Mesendoderm (in vitro differentiated cells): ENCODE results near the gene RBM44.
"Not testable (repeated sequence)": the region's sequence is repeated elsewhere in the genome, so short reads cannot be mapped to it uniquely, and the experiment has no call there.

Experiments
- DNase-seq: peaks from one replicate; pipeline ENCODE4 v3.0.0; 2013
- H2AK5ac ChIP-seq: 2 replicates; pipeline ENCODE4 v1.6.1; 2013; ENCODE audit warnings: low read length, inconsistent platforms
- H2BK120ac ChIP-seq: 2 replicates; pipeline ENCODE4 v1.6.1; 2013; ENCODE audit warnings: low read depth, mild to moderate bottlenecking, low read length, moderate library complexity, mixed read lengths
- H2BK15ac ChIP-seq: replicated peaks from 2 replicates; pipeline ENCODE4 v1.6.1; 2013; ENCODE audit warnings: low read depth, mild to moderate bottlenecking, moderate library complexity
- H2BK5ac ChIP-seq: 2 replicates; pipeline ENCODE4 v1.6.1; 2013; ENCODE audit warnings: low read length, inconsistent platforms
- H3K18ac ChIP-seq: 2 replicates; pipeline ENCODE4 v1.6.1; 2013; ENCODE audit warnings: mild to moderate bottlenecking, low read length, mixed read lengths
- H3K23ac ChIP-seq: one replicate; pipeline ENCODE4 v1.6.1; 2013; ENCODE audit warnings: low read length
- H3K27ac ChIP-seq: 2 replicates; pipeline ENCODE4 v1.5.1; 2013; ENCODE audit warnings: low read depth, mild to moderate bottlenecking, inconsistent platforms, low read length, moderate library complexity
- H3K27me3 ChIP-seq: 2 replicates; pipeline ENCODE4 v1.6.1; 2013; ENCODE audit warnings: low read length, control low read depth, mild to moderate bottlenecking, inconsistent platforms; ENCODE audit not compliant: insufficient read depth, poor library complexity
- H3K36me3 ChIP-seq: 2 replicates; pipeline ENCODE4 v1.6.1; 2013; ENCODE audit warnings: low read length, inconsistent platforms; ENCODE audit not compliant: control insufficient read depth, insufficient read depth
- H3K4ac ChIP-seq: one replicate; pipeline ENCODE4 v1.6.1; 2013; ENCODE audit warnings: low read depth, mild to moderate bottlenecking, low read length, moderate library complexity
- H3K4me1 ChIP-seq: 2 replicates; pipeline ENCODE4 v1.6.1; 2013; ENCODE audit warnings: low read depth, low read length, inconsistent platforms; ENCODE audit not compliant: control insufficient read depth
- H3K4me2 ChIP-seq: 2 replicates; pipeline ENCODE4 v1.6.1; 2013; ENCODE audit warnings: low read length
- H3K4me3 ChIP-seq: 2 replicates; pipeline ENCODE4 v1.5.1; 2013; ENCODE audit warnings: mild to moderate bottlenecking, low read length
- H3K56ac ChIP-seq: one replicate; pipeline ENCODE4 v1.6.1; 2013; ENCODE audit warnings: low read length
- H3K79me1 ChIP-seq: 2 replicates; pipeline ENCODE4 v1.6.1; 2013; ENCODE audit warnings: low read length, inconsistent platforms
- H3K79me2 ChIP-seq: 2 replicates; pipeline ENCODE4 v1.6.1; 2013; ENCODE audit warnings: mild to moderate bottlenecking, low read length; ENCODE audit not compliant: control insufficient read depth, insufficient read depth
- H3K9ac ChIP-seq: 2 replicates; pipeline ENCODE4 v1.6.1; 2013; ENCODE audit warnings: low read length, inconsistent platforms
- H4K5ac ChIP-seq: one replicate; pipeline ENCODE4 v1.6.1; 2013; ENCODE audit warnings: low read length
- H4K8ac ChIP-seq: one replicate; pipeline ENCODE4 v1.6.1; 2013; ENCODE audit warnings: low read depth, mild to moderate bottlenecking, control low read depth, low read length, moderate library complexity
- WGBS: extraction: QIAGEN DNeasy Blood & Tissue Kit; methylation state at CpG from one replicate; pipeline ENCODE4 v1.1.7; 2013; ENCODE audit warnings: low lambda C conversion rate, missing lambda C conversion rate; ENCODE audit not compliant: insufficient coverage; ENCODE audit errors: extremely low coverage; 5-methylcytosine and 5-hydroxymethylcytosine counted together

Gene RBM44

DNA sequence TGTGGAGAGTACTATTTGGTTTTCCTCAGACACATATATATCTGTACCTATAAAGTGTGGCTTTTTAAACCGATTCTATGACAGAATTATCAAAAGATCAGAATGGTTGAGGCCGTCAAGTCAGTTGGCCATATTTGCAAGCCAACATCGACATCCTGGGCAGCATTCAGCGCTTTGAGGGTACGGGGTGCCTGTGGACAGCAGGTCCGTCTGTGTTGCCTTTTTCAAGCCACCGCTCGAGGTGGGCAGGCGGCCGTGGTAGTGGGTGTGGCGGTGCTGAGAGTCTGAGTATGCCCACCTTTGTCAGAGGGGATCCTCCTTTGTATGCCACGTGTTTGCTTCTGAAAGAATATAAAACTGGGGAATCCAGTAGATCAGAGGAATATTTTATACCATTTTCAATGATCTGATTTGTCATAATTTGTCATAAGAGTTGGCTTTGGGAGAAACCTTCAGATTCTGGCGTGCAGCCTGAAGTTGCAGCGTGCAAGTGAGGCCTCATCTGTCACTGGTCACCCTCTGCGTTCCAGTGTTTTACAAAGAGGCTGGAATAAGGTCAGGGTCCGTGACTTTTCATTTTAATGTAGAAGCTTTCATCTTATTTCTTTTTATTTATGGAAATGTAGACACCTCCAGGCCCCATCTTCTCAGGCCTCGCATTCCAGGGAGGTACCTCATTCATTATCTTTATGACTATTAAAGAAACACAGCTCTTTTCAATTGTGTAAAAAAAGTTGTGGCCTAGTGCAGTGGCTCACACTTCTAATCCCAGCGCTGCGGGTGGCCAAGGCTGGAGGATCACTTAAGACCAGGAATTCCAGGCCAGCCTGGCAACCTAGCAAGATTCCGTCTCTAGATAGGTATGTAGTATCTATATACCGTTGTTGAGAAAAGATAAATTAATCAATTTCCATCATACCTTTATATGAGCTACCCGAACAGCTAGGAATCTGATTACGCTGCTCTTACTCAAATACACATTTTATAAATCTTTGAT, 37.8 kb upstream of the RBM44 start:
- Histone ChIP-seq H3K9ac (no peak overlapping the region), H3K4me2 (no peak overlapping the region), H4K5ac (no peak overlapping the region), H3K4ac (no peak overlapping the region), H3K4me1 (no peaks in the 10 kb centered on the region), H3K23ac (no peak overlapping the region), H3K4me3 (no peak overlapping the region), H2BK5ac (no peak overlapping the region), H2AK5ac (no peak overlapping the region), H3K79me2 (no peaks in the 10 kb centered on the region), H2BK120ac (no peak overlapping the region), H3K56ac (no peak overlapping the region), H3K27me3 (no peaks in the 10 kb centered on the region), H3K27ac (no peak overlapping the region), H4K8ac (no peak overlapping the region), H3K18ac (no peak overlapping the region), H3K79me1 (no peaks in the 10 kb centered on the region), H3K36me3 (peaks cover 3% of the 10 kb centered on the region), H2BK15ac (no peak overlapping the region)
- no peak for DNase-seq
- no CpG with 5 or more reads among the region's 23 CpGs for WGBS

DNA sequence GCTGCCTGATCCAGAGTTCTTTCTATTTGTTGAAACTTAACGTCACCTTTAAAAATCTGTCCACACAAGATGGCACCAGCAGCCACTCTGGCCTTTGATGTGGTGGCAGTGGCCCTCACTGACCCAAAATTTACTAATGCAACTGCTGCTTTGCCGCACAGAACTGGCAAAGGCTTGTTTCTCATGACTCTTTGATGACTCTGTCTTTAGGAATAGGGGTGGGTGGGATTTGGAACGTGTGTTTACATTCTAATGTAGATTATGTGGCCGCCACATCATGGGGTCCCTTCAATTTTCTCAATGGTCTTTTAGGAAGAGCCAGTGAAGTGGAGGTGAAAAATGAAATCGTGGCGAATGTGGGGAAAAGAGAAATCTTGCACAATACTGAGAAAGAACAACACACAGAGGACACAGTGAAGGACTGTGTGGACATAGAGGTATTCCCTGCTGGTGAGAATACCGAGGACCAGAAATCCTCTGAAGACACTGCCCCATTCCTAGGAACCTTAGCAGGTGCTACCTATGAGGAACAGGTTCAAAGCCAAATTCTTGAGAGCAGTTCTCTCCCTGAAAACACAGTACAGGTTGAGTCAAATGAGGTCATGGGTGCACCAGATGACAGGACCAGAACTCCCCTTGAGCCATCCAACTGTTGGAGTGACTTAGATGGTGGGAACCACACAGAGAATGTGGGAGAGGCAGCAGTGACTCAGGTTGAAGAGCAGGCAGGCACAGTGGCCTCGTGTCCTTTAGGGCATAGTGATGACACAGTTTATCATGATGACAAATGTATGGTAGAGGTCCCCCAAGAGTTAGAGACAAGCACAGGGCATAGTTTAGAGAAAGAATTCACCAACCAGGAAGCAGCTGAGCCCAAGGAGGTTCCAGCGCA, 36.0 kb upstream of the RBM44 start:
- H3K18ac ChIP-seq, H3K9ac ChIP-seq, H3K4me1 ChIP-seq, H3K36me3 ChIP-seq, H3K4me3 ChIP-seq, DNase-seq, H2BK120ac ChIP-seq, H2BK5ac ChIP-seq, H3K56ac ChIP-seq, H3K23ac ChIP-seq, H3K27me3 ChIP-seq, H2BK15ac ChIP-seq, H4K5ac ChIP-seq, H3K79me1 ChIP-seq, H3K4me2 ChIP-seq, H3K4ac ChIP-seq, H3K27ac ChIP-seq, H4K8ac ChIP-seq, H2AK5ac ChIP-seq, H3K79me2 ChIP-seq: not testable (repeated sequence)
- WGBS = no CpG with 5 or more reads among the region's 9 CpGs

DNA sequence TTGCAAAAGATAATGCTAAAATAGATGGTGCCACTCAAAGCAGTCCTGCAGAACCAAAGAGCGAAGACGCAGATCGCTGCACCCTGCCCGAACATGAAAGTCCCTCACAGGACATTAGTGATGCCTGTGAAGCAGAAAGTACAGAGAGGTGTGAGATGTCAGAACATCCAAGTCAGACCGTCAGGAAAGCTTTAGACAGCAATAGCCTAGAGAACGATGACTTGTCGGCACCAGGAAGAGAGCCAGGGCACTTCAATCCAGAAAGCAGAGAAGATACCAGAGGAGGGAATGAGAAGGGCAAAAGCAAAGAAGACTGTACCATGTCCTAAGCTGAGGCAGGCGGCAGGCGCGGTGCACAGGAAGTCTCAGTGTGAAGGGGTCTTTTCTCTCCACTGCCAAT, 34.8 kb upstream of the RBM44 start:
- H3K27ac ChIP-seq = no peak overlapping the region
- DNase-seq = no peak
- H2BK120ac ChIP-seq = no peak overlapping the region
- H4K5ac ChIP-seq = no peak overlapping the region
- H3K27me3 ChIP-seq = no peaks in the 10 kb centered on the region
- H3K56ac ChIP-seq = no peak overlapping the region
- H3K23ac ChIP-seq = no peak overlapping the region
- H2BK15ac ChIP-seq = no peak overlapping the region
- no peaks in the 10 kb centered on the region for H3K4me1 ChIP-seq
- H4K8ac ChIP-seq = no peak overlapping the region
- no peaks in the 10 kb centered on the region for H3K79me1 ChIP-seq
- H3K36me3 ChIP-seq = peaks cover 3% of the 10 kb centered on the region
- H3K79me2 ChIP-seq = no peaks in the 10 kb centered on the region
- WGBS = no CpG with 5 or more reads among the region's 10 CpGs
- no peak overlapping the region for H3K4me2 ChIP-seq
- H3K18ac ChIP-seq = no peak overlapping the region
- H2AK5ac ChIP-seq = no peak overlapping the region
- H3K9ac ChIP-seq = no peak overlapping the region
- H3K4me3 ChIP-seq = no peak overlapping the region
- no peak overlapping the region for H2BK5ac ChIP-seq
- no peak overlapping the region for H3K4ac ChIP-seq

DNA sequence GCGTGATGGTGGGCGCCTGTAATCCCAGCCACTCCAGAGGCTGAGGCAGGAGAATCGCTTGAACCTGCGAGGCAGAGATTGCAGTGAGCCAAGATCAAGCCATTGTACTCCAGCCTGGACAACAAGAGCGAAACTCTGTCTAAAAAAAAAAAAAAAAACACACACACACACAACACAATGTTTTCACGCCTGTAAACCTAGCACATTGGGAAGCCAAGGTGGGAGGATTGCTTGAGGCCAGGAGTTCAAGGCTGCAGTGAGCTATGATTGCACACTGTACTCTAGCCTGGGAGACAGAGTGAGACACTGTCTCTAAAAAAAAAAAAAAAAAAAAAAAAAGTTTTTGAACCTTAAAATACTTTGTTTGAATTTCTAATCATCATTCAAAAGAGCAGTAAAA, 33.5 kb upstream of the RBM44 start:
- not testable (repeated sequence) for H3K56ac ChIP-seq, H3K27ac ChIP-seq, DNase-seq, H2BK5ac ChIP-seq, H3K4me1 ChIP-seq, H3K79me2 ChIP-seq, H3K4me2 ChIP-seq, H3K18ac ChIP-seq, H3K79me1 ChIP-seq, H3K4ac ChIP-seq, H4K8ac ChIP-seq, H4K5ac ChIP-seq, H3K9ac ChIP-seq, H3K36me3 ChIP-seq, H2AK5ac ChIP-seq, H2BK15ac ChIP-seq, H3K23ac ChIP-seq, H3K27me3 ChIP-seq, H3K4me3 ChIP-seq, H2BK120ac ChIP-seq
- WGBS = no CpG with 5 or more reads among the region's 6 CpGs

DNA sequence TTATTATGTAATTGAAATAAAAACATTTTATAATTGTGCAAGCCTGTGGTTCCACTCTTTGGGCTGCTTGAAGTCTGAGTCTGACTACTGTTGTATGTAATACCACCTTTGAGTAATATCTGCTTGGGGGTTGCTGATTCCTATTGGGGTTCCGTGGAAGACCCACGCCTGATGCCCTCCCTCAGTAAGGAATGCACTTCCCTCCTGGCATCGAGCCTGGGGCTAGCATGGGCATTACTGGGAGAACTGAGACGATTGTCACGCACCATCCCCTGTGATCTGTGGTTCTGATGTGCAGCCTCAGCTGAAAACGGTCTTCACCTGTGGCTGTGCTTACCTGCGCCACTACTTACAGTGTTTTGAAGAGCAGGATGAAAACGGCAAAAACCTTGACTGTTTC, 32.7 kb upstream of the RBM44 start:
- Histone ChIP-seq H3K27me3 (no peaks in the 10 kb centered on the region), H3K23ac (no peak overlapping the region), H3K79me2 (no peaks in the 10 kb centered on the region), H2BK120ac (no peak overlapping the region), H3K56ac (no peak overlapping the region), H2BK5ac (no peak overlapping the region), H3K18ac (no peak overlapping the region), H3K27ac (no peak overlapping the region), H3K4me1 (no peaks in the 10 kb centered on the region), H4K5ac (no peak overlapping the region), H3K9ac (no peak overlapping the region), H3K79me1 (no peaks in the 10 kb centered on the region), H3K36me3 (no peaks in the 10 kb centered on the region), H4K8ac (no peak overlapping the region), H3K4me3 (no peak overlapping the region), H2BK15ac (no peak overlapping the region), H3K4ac (no peak overlapping the region), H2AK5ac (no peak overlapping the region), H3K4me2 (no peak overlapping the region)
- DNase-seq = no peak
- no CpG with 5 or more reads among the region's 8 CpGs for WGBS
